H1 (cell line): ENCODE measurements around the gene SRGAP3. TPM values are rescaled to one million over a fixed set of nuclear protein-coding genes. Genes with fewer than 3 reads are reported as not detected.

Source experiments
- CTCF ChIA-PET: fragments of 300-600 bp; sonication (Branson Sonifier 250); formaldehyde crosslinking; loops from one replicate; lab custom pipeline; 2021; ENCODE audit not compliant: partially characterized antibody; lab: Charles Lee
- POLR2A ChIA-PET: fragments of 300-600 bp; sonication (Branson Sonifier 250); formaldehyde crosslinking; loops from one replicate; lab custom pipeline; 2021; ENCODE audit warnings: inconsistent platforms; ENCODE audit not compliant: partially characterized antibody; lab: Charles Lee
- DNase-seq, 2 experiments: peaks; one replicate each; pipeline versions ENCODE4 v3.0.0 to v3.0.0-alpha.2; 2010 to 2022; ENCODE audit warnings: low spot score in 2 of 2, low read depth in 1 of 2, mixed read lengths in 1 of 2
- FAIRE-seq: peaks from 2 replicates; lab custom pipeline; 2011; peaks lifted over from hg19 to GRCh38; lab: Jason Lieb, UNC
- H2AFZ ChIP-seq: 2 replicates; pipeline ENCODE4 v1.8.1; 2012; ENCODE audit warnings: low read length, inconsistent platforms
- H2AK5ac ChIP-seq: 2 replicates; pipeline ENCODE4 v1.6.1; 2013; ENCODE audit warnings: low read depth, low read length
- H2BK120ac ChIP-seq: replicated peaks from 2 replicates; pipeline ENCODE3; 2013; ENCODE audit warnings: low read depth, low read length, inconsistent platforms
- H2BK12ac ChIP-seq: 2 replicates; pipeline ENCODE4 v1.6.1; 2013; ENCODE audit warnings: low read depth, low read length
- H2BK15ac ChIP-seq: 2 replicates; pipeline ENCODE4 v1.6.1; 2013; ENCODE audit warnings: low read length
- H2BK20ac ChIP-seq: 2 replicates; pipeline ENCODE4 v1.6.1; 2013; ENCODE audit warnings: low read length
- H2BK5ac ChIP-seq: 2 replicates; pipeline ENCODE4 v1.6.1; 2013; ENCODE audit warnings: low read depth, low read length
- H3K14ac ChIP-seq: 2 replicates; pipeline ENCODE4 v1.6.1; 2013; ENCODE audit warnings: inconsistent platforms; ENCODE audit not compliant: insufficient read length
- H3K18ac ChIP-seq: 2 replicates; pipeline ENCODE4 v1.6.1; 2013; ENCODE audit warnings: low read length; ENCODE audit errors: extremely low read depth
- H3K23ac ChIP-seq: 2 replicates; pipeline ENCODE4 v1.6.1; 2013; ENCODE audit warnings: inconsistent platforms; ENCODE audit not compliant: insufficient read length
- H3K23me2 ChIP-seq: 2 replicates; pipeline ENCODE4 v1.6.1; 2013; ENCODE audit warnings: low read depth, low read length
- H3K27ac ChIP-seq: 2 replicates; pipeline ENCODE4 v1.6.1; 2011; ENCODE audit warnings: low read depth, low read length, inconsistent platforms
- H3K27me3 ChIP-seq, 4 experiments: replicated peaks in 1 of 4; 1 replicate in 1 of 4; 2 replicates in 3 of 4; pipeline versions ENCODE4 v1.6.1 to v1.8.1; 2011 to 2013; ENCODE audit warnings: low read length in 3 of 4, mild to moderate bottlenecking in 3 of 4, inconsistent platforms in 2 of 4, mixed read lengths in 2 of 4, moderate library complexity in 1 of 4; ENCODE audit not compliant: control insufficient read depth in 3 of 4, insufficient read depth in 3 of 4; ENCODE audit errors: extremely low read depth in 1 of 4
- H3K36me3 ChIP-seq, 4 experiments: 2 replicates each; pipeline versions ENCODE4 v1.6.1 to v1.8.1; 2011 to 2013; ENCODE audit warnings: mild to moderate bottlenecking in 4 of 4, low read length in 3 of 4, moderate library complexity in 2 of 4, control low read depth in 1 of 4, inconsistent platforms in 1 of 4; ENCODE audit not compliant: insufficient read depth in 4 of 4, control insufficient read depth in 2 of 4
- H3K4ac ChIP-seq: replicated peaks from 2 replicates; pipeline ENCODE3; 2013; ENCODE audit warnings: low read length, low read depth, mixed read lengths, inconsistent platforms; ENCODE audit not compliant: insufficient read length
- H3K4me1 ChIP-seq, 4 experiments: replicated peaks in 1 of 4; 1 replicate in 1 of 4; 2 replicates in 3 of 4; pipeline versions ENCODE4 v1.6.1 to v1.8.1; 2011 to 2013; ENCODE audit warnings: low read length in 3 of 4, inconsistent platforms in 2 of 4, mixed read lengths in 1 of 4; ENCODE audit not compliant: insufficient read depth in 4 of 4, control insufficient read depth in 3 of 4
- H3K4me2 ChIP-seq, 2 experiments: 2 replicates each; pipeline versions ENCODE4 v1.6.1 to v1.8.1; 2011 to 2013; ENCODE audit warnings: low read depth in 2 of 2, low read length in 2 of 2, control low read depth in 1 of 2, inconsistent platforms in 1 of 2, mild to moderate bottlenecking in 1 of 2; ENCODE audit not compliant: insufficient read depth in 1 of 2
- H3K4me3 ChIP-seq, 4 experiments: fragments of 200-600, 300-600 bp in 1 of 4; sonication (generic), shearing (Covaris generic), sonication (Bioruptor Twin) in 1 of 4; 2 replicates each; pipeline versions ENCODE4 v1.5.1 to v1.8.1; 2011 to 2016; ENCODE audit warnings: low read length in 4 of 4, low read depth in 3 of 4, control low read depth in 2 of 4, inconsistent platforms in 2 of 4, mild to moderate bottlenecking in 2 of 4, mixed read lengths in 1 of 4, moderate library complexity in 1 of 4; ENCODE audit not compliant: insufficient read depth in 2 of 4; ENCODE audit errors: extremely low read depth in 1 of 4
- H3K56ac ChIP-seq: replicated peaks from 2 replicates; pipeline ENCODE3; 2013; ENCODE audit warnings: low read depth, mild to moderate bottlenecking, mixed read lengths, low read length, inconsistent platforms; ENCODE audit not compliant: insufficient read length
- H3K79me1 ChIP-seq: 2 replicates; pipeline ENCODE4 v1.6.1; 2013; ENCODE audit warnings: low read depth, low read length, control low read depth
- H3K79me2 ChIP-seq, 2 experiments: 2 replicates each; pipeline versions ENCODE4 v1.6.1 to v1.8.1; 2012 to 2013; ENCODE audit warnings: low read length in 2 of 2, mild to moderate bottlenecking in 2 of 2, inconsistent platforms in 1 of 2; ENCODE audit not compliant: insufficient read depth in 2 of 2, control insufficient read depth in 1 of 2
- H3K9ac ChIP-seq, 4 experiments: replicated peaks in 1 of 4; 1 replicate in 1 of 4; 2 replicates in 3 of 4; pipeline versions ENCODE4 v1.6.1 to v1.8.1; 2011 to 2013; ENCODE audit warnings: low read depth in 3 of 4, low read length in 3 of 4, control low read depth in 2 of 4, mild to moderate bottlenecking in 2 of 4, moderate library complexity in 2 of 4, inconsistent platforms in 1 of 4; ENCODE audit errors: extremely low read depth in 1 of 4
- H3K9me3 ChIP-seq, 2 experiments: 2 replicates each; pipeline versions ENCODE4 v1.6.1 to v1.8.1; 2012 to 2013; ENCODE audit warnings: mild to moderate bottlenecking in 2 of 2, moderate library complexity in 2 of 2, control low read depth in 1 of 2, inconsistent platforms in 1 of 2, low read depth in 1 of 2, low read length in 1 of 2, mixed read lengths in 1 of 2; ENCODE audit not compliant: insufficient read depth in 2 of 2
- H4K20me1 ChIP-seq, 2 experiments: replicated peaks in 1 of 2; 2 replicates each; pipeline versions ENCODE3 to v1.8.1; 2011 to 2013; ENCODE audit warnings: inconsistent platforms in 2 of 2, low read length in 2 of 2, mild to moderate bottlenecking in 1 of 2; ENCODE audit not compliant: insufficient read depth in 2 of 2, control insufficient read depth in 1 of 2
- H4K5ac ChIP-seq: 2 replicates; pipeline ENCODE4 v1.6.1; 2013; ENCODE audit warnings: low read length, low read depth, mixed read lengths, inconsistent platforms; ENCODE audit not compliant: insufficient read length
- H4K8ac ChIP-seq: 2 replicates; pipeline ENCODE4 v1.8.0; 2013; ENCODE audit warnings: mild to moderate bottlenecking, moderate library complexity, low read length, inconsistent platforms; ENCODE audit not compliant: insufficient read depth; ENCODE audit errors: extremely low read depth
- H4K91ac ChIP-seq: replicated peaks from 2 replicates; pipeline ENCODE3; 2013; ENCODE audit warnings: low read length, mixed read lengths, inconsistent platforms; ENCODE audit not compliant: insufficient read length
- BACH1 ChIP-seq: IDR thresholded peaks from 2 replicates; pipeline ENCODE4 v1.6.1; 2012; ENCODE audit warnings: low read length, improper control_type of control experiment
- CEBPB ChIP-seq: IDR thresholded peaks from 2 replicates; pipeline ENCODE4 v1.6.1; 2012; ENCODE audit warnings: low read depth, low read length
- KDM4A ChIP-seq: IDR thresholded peaks from one replicate; pipeline ENCODE4 v1.7.1; 2012; ENCODE audit warnings: low read depth, mild to moderate bottlenecking, moderate library complexity, low read length, inconsistent platforms; ENCODE audit not compliant: severe bottlenecking
- PHF8 ChIP-seq: fragments of 200-600 bp; sonication (generic); conservative IDR thresholded peaks from 2 replicates; pipeline ENCODE4 v1.7.1; 2012; ENCODE audit warnings: low read depth, mild to moderate bottlenecking, inconsistent platforms, low read length, moderate library complexity
- SAP30 ChIP-seq: fragments of 300-600 bp; sonication (generic); IDR thresholded peaks from 2 replicates; pipeline ENCODE4 v1.7.1; 2012; ENCODE audit warnings: low read length, moderate library complexity, mild to moderate bottlenecking, inconsistent platforms; ENCODE audit not compliant: insufficient read depth, insufficient replicate concordance
- SIX5 ChIP-seq: IDR thresholded peaks from 2 replicates; pipeline ENCODE4 v1.6.1; 2011; ENCODE audit warnings: mild to moderate bottlenecking, low read depth, low read length
- SP4 ChIP-seq: IDR thresholded peaks from 2 replicates; pipeline ENCODE4 v1.6.1; 2012; ENCODE audit warnings: low read length, inconsistent platforms
- WGBS, 2 experiments: shearing (Covaris generic) in 1 of 2; methylation state at CpG; one replicate each; pipeline versions ENCODE4 v1.1.6 to v1.1.7; 2013 to 2015; ENCODE audit warnings: low lambda C conversion rate in 2 of 2, mixed read lengths in 2 of 2, inconsistent platforms in 1 of 2, low coverage in 1 of 2, missing lambda C conversion rate in 1 of 2; ENCODE audit not compliant: insufficient replicate concordance in 2 of 2, insufficient coverage in 1 of 2, insufficient read length in 1 of 2; ENCODE audit errors: extremely low coverage in 1 of 2, missing lambda C conversion rate in 1 of 2; 5-methylcytosine and 5-hydroxymethylcytosine counted together
- polyA plus RNA-seq, 7 experiments: library from polyadenylated mRNA; depleted of rRNA in 3 of 7; stranded (reverse) in 5 of 7; unstranded in 2 of 7; fragments of >200 nt in 5 of 7; fragments of 200-250 nt in 2 of 7; gene quantifications; 1 replicate in 5 of 7; 2 replicates in 1 of 7; 4 replicates in 1 of 7; pipeline versions ENCODE4 v1.2.1 to v1.2.3, GENCODE V29; 2011 to 2013; ENCODE audit warnings: missing spikeins in 2 of 7, mixed read lengths in 2 of 7
- total RNA-seq: library from RNA; stranded (reverse); fragmentation: NEBNext Ultra II Directional; extraction: Animal tissue kit (Norgen Biotek cat#: 25700); gene quantifications from 2 replicates; pipeline ENCODE4 v1.2.1, GENCODE V29; 2021
- TF ChIP-seq, protein P1 (sequence below): IDR thresholded peaks from 2 replicates; pipeline ENCODE4 v1.6.1; 2012; ENCODE audit warnings: inconsistent platforms

Gene SRGAP3
- total and polyA plus RNA-seq, 2 of the 8 experiments (the other 6 are each of a cell fraction or from before 2014, with no cell fraction given), result 5.8 to 11.4 TPM

GRCh38 chr3:9043063-9043462 lies 206.4 kb downstream of the SRGAP3 start:
- FAIRE-seq (no peak), DNase-seq (no peak)
- Histone ChIP-seq H2BK5ac (no peak overlapping the region), H3K27ac (no peak overlapping the region), H4K20me1 (no peaks in the 10 kb centered on the region), H4K91ac (no peak overlapping the region), H3K23me2 (no peaks in the 10 kb centered on the region), H2BK15ac (no peak overlapping the region), H3K4me3 (no peak overlapping the region), H3K4me2 (no peak overlapping the region), H2BK12ac (no peak overlapping the region), H3K56ac (no peak overlapping the region), H2AK5ac (no peak overlapping the region), H3K23ac (no peak overlapping the region), H3K9ac (no peak overlapping the region), H2AFZ (no peak overlapping the region), H3K27me3 (no peaks in the 10 kb centered on the region), H4K8ac (no peak overlapping the region), H3K14ac (no peak overlapping the region), H3K79me1 (no peaks in the 10 kb centered on the region), H3K18ac (no peak overlapping the region), H3K36me3 (no peaks in the 10 kb centered on the region), H2BK20ac (no peak overlapping the region), H2BK120ac (no peak overlapping the region), H3K9me3 (no peaks in the 10 kb centered on the region), H4K5ac (no peak overlapping the region), H3K4ac (no peak overlapping the region), H3K79me2 (no peaks in the 10 kb centered on the region), H3K4me1 (peaks cover 0 to 4% (median 0%) of the 10 kb centered on the region in 4 experiments; a peak in 2 of 7 replicates)
- ChIA-PET POLR2A (no interaction called here), CTCF (interaction anchor here (1.3 to 2.2 kb wide), 2 partner anchors 46 to 55 kb away, joined by 5 to 13 read pairs; no protein-coding TSS in a partner anchor)
- TF ChIP-seq KDM4A, result no peak
- TF ChIP-seq CEBPB, result no peak
- TF ChIP-seq BACH1, result no peak
- no peak for TF ChIP-seq PHF8
- TF ChIP-seq, protein P1, sequence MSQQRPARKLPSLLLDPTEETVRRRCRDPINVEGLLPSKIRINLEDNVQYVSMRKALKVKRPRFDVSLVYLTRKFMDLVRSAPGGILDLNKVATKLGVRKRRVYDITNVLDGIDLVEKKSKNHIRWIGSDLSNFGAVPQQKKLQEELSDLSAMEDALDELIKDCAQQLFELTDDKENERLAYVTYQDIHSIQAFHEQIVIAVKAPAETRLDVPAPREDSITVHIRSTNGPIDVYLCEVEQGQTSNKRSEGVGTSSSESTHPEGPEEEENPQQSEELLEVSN, result no peak
- no peak for TF ChIP-seq SAP30
- no peak for TF ChIP-seq SP4
- no peak for TF ChIP-seq SIX5
- WGBS, 2 experiments, result 74% methylated on average over 6 of the region's 6 CpGs; no CpG with 5 or more reads in 1 of the 2 experiments
